GM18505 (cell line): ENCODE data around the gene VWA8.
"Not testable (repeated sequence)": the region's sequence is repeated elsewhere in the genome, so short reads cannot be mapped to it uniquely, and the experiment has no call there.

ENCODE experiments used
- ATAC-seq: cut with Tn5 transposase; IDR thresholded peaks from one replicate; pipeline ENCODE4 v1.9.1; 2021; ENCODE audit not compliant: unreplicated experiment
- POLR2A ChIP-seq: IDR thresholded peaks from 4 replicates; pipeline ENCODE4 v1.6.1; 2011; ENCODE audit warnings: borderline replicate concordance; ENCODE audit not compliant: insufficient read depth, insufficient read length; ENCODE audit errors: extremely low read depth

VWA8 gene

GRCh38 chr13:41837629-41838028 is 123.3 kb downstream of the VWA8 start:
- no peak for TF ChIP-seq POLR2A
- no peak for ATAC-seq

GRCh38 chr13:41835871-41836270 is 125.0 kb downstream of the VWA8 start:
- no peak for TF ChIP-seq POLR2A
- no peak for ATAC-seq

GRCh38 chr13:41834697-41835096 is 126.2 kb downstream of the VWA8 start:
- ATAC-seq = not testable (repeated sequence)

- ATAC-seq = no peak
- TF ChIP-seq POLR2A = no peak
Measured at GRCh38 chr13:41833831-41834230, 127.1 kb downstream of the VWA8 start.

- no peak for ATAC-seq
- TF ChIP-seq POLR2A = no peak
Measured at GRCh38 chr13:41833201-41833600, 127.7 kb downstream of the VWA8 start.

DNA sequence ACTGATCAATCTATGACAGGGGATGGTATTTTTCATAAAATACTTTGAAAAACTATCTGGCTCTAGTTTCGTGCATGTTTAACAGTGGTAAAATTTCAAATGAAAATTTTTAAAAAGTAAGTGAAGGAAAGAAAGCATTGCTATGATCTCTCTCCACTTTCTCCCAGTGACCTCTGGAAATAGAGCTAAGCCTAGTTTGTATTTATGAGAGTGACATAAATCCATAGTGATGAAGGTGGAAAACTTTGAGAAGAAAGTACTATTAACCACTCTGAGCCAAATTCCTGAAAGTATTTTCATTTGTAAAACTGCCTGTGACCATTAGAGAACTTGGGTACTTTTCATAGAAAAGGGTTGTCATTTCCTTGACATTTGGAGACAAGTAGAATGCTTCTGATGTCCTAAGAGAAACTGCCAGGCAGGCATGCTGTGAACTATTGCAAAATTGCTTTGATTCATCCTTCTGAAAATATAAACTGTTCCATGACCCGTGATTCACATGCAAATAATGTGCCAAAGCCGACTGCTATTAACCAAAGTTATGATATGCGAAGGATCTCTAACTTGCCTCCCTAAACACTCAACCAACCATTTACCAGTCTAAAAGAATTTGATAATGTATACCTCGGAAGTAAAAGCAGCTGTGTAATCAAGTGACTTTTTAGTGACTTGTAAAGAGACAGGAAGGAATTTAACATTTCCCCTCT is 133.2 kb downstream of the VWA8 start:
- TF ChIP-seq POLR2A = no peak
- no peak for ATAC-seq

DNA sequence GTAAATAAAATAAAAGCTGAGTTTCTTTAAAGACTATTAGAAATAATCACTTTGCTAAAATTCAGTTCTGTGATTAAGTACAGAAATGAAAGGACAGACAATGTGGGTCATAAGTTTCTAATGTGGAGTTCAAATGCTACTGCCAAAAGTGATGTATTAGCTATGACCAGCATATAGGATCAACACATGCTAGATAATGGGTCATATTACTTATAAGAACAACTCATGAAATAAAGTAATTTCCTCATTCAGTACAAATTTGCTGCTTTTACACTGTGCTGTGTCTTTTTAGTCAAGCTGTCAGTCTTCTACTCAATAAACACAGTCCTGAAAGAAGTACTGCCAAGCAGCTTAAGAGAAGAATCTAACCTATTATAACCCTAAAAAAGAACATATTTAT is 135.2 kb downstream of the VWA8 start:
- ATAC-seq = no peak
- no peak for TF ChIP-seq POLR2A

- no peak for TF ChIP-seq POLR2A
- ATAC-seq = no peak
Measured at GRCh38 chr13:41823476-41823875, 137.4 kb downstream of the VWA8 start.

GRCh38 chr13:41822560-41822959 is 138.3 kb downstream of the VWA8 start:
- ATAC-seq = no peak

GRCh38 chr13:41821238-41821594 is 139.7 kb downstream of the VWA8 start:
- no peak for TF ChIP-seq POLR2A
- no peak for ATAC-seq

More at GRCh38 chr13:41822560-41822959, 138.3 kb downstream of the VWA8 start:
- no peak for TF ChIP-seq POLR2A

GRCh38 chr13:41820581-41821237 is 140.2 kb downstream of the VWA8 start:
- no peak for ATAC-seq
- TF ChIP-seq POLR2A = no peak

GRCh38 chr13:41816057-41816456 is 144.9 kb downstream of the VWA8 start:
- no peak for ATAC-seq
- TF ChIP-seq POLR2A = no peak

GRCh38 chr13:41813426-41813825 is 147.5 kb downstream of the VWA8 start:
- ATAC-seq = no peak
- TF ChIP-seq POLR2A = no peak

DNA sequence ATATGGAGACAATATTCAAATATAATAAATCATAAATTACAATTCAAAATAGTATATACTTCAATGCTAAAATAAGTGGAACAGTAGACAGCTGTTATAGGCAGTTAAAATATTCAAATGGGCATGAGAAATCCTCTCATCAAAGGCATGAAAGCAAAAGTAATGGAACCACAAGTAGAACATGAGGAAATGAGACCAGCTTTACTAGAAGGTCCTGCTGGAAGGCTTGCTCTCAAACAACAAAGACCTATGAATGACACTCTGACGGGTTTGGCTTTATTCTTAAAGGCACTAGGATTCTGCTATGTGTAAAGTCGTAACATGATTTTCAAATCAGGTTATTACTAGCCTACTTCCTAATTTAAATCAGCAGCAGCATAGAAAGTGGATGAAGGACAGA is 148.1 kb downstream of the VWA8 start:
- no peak for ATAC-seq
- no peak for TF ChIP-seq POLR2A
